Endothelial cell of umbilical vein (primary cell): ENCODE results near the gene NINL.

Source experiments
- CTCF ChIP-seq, 2 donors: IDR thresholded peaks; 1 replicate in 1 of 2; 2 replicates in 1 of 2; pipeline ENCODE4 v1.5.1; 2011; ENCODE audit warnings: low read length in 2 of 2, mild to moderate bottlenecking in 2 of 2, moderate library complexity in 2 of 2, control low read depth in 1 of 2, inconsistent platforms in 1 of 2, low read depth in 1 of 2; ENCODE audit not compliant: insufficient read depth in 1 of 2; ENCODE audit errors: extremely low read depth in 1 of 2
- EZH2 ChIP-seq: IDR thresholded peaks from 2 replicates; pipeline ENCODE4 v1.6.1; 2012; ENCODE audit warnings: borderline replicate concordance, low read depth, mild to moderate bottlenecking, moderate library complexity, low read length, inconsistent platforms; ENCODE audit not compliant: severe bottlenecking
- FOS ChIP-seq: IDR thresholded peaks from 2 replicates; pipeline ENCODE4 v1.6.1; 2011; ENCODE audit warnings: mild to moderate bottlenecking, low read length, moderate library complexity, borderline replicate concordance; ENCODE audit not compliant: insufficient read depth
- GATA2 ChIP-seq: IDR thresholded peaks from 2 replicates; pipeline ENCODE4 v1.7.0; 2011; ENCODE audit warnings: low read depth, mild to moderate bottlenecking, moderate library complexity, mixed read lengths, low read length; ENCODE audit not compliant: insufficient read length, insufficient read depth
- JUN ChIP-seq: IDR thresholded peaks from 2 replicates; pipeline ENCODE4 v1.6.1; 2011; ENCODE audit warnings: borderline replicate concordance, low read depth; ENCODE audit not compliant: insufficient read length, insufficient read depth
- MAX ChIP-seq: IDR thresholded peaks from 2 replicates; pipeline ENCODE4 v1.6.1; 2011; ENCODE audit not compliant: insufficient read depth, insufficient read length
- MYC ChIP-seq: IDR thresholded peaks from one replicate; pipeline ENCODE4 v1.6.1; 2011; ENCODE audit warnings: mild to moderate bottlenecking, low read depth, low read length
- POLR2A ChIP-seq: IDR thresholded peaks from 2 replicates; pipeline ENCODE4 v1.6.1; 2012; ENCODE audit warnings: low read depth, mild to moderate bottlenecking, control low read depth, low read length
- POLR2AphosphoS5 ChIP-seq: IDR thresholded peaks from 2 replicates; pipeline ENCODE4 v1.6.1; 2012; ENCODE audit warnings: low read depth, mild to moderate bottlenecking, control low read depth, low read length, moderate library complexity; ENCODE audit not compliant: insufficient read depth

- TF ChIP-seq POLR2A = no peak
- no peak for TF ChIP-seq POLR2AphosphoS5
- TF ChIP-seq MAX = no peak
- no peak for TF ChIP-seq FOS
- TF ChIP-seq CTCF (IDR thresholded peaks at IDR 0.05; ENCODE audit: extremely low read depth in 1 of 2, insufficient read depth in 1 of 2, low read depth in 1 of 2, low read length in 2 of 2) = no peak
- no peak for TF ChIP-seq MYC
- TF ChIP-seq EZH2 = no peak
- TF ChIP-seq JUN = no peak
- no peak for TF ChIP-seq GATA2
Measured at GRCh38 chr20:25422032-25422431, 163.3 kb downstream of the NINL start.
